ENCODE measurements around the gene CEP57L1. TPM values are rescaled to one million over a fixed set of nuclear protein-coding genes. Genes with fewer than 3 reads are reported as not detected.

CEP57L1 gene
- total RNA-seq, 4 donors from 2014 or later = 11.0 to 30.0 (median 16.3) TPM

GRCh38 chr6:109095835-109096084 lies 453 bp downstream of the CEP57L1 start:
- H3K4me1 ChIP-seq = peaks cover 0 to 40% (median 0%) of the 10 kb centered on the region in 3 donors
- ATAC-seq = no peak
- TF ChIP-seq EP300 (IDR thresholded peaks at IDR 0.05) = no peak
- no peak for TF ChIP-seq POLR2AphosphoS5 (IDR thresholded peaks at IDR 0.05)
- TF ChIP-seq POLR2A (IDR thresholded peaks at IDR 0.05) = no peak
- TF ChIP-seq, protein P1, sequence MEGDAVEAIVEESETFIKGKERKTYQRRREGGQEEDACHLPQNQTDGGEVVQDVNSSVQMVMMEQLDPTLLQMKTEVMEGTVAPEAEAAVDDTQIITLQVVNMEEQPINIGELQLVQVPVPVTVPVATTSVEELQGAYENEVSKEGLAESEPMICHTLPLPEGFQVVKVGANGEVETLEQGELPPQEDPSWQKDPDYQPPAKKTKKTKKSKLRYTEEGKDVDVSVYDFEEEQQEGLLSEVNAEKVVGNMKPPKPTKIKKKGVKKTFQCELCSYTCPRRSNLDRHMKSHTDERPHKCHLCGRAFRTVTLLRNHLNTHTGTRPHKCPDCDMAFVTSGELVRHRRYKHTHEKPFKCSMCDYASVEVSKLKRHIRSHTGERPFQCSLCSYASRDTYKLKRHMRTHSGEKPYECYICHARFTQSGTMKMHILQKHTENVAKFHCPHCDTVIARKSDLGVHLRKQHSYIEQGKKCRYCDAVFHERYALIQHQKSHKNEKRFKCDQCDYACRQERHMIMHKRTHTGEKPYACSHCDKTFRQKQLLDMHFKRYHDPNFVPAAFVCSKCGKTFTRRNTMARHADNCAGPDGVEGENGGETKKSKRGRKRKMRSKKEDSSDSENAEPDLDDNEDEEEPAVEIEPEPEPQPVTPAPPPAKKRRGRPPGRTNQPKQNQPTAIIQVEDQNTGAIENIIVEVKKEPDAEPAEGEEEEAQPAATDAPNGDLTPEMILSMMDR (IDR thresholded peaks at IDR 0.05) = no peak
- no peaks in the 10 kb centered on the region for H3K27me3 ChIP-seq
- H3K9me3 ChIP-seq = no peaks in the 10 kb centered on the region
- peak overlapping the region; percentile 78 to 79 for H3K4me3 ChIP-seq
- H3K36me3 ChIP-seq = peaks cover 0 to 6% of the 10 kb centered on the region in 2 donors
- peak overlapping the region; percentile 93 to 100 (median 98) for H3K27ac ChIP-seq
- 0% methylated on average over 1 to 8 of the region's 8 CpGs for WGBS, 2 donors (ENCODE audit: low coverage in 1 of 2)

- no peak for ATAC-seq
- Histone ChIP-seq H3K36me3 (peaks cover 0 to 7% of the 10 kb centered on the region in 2 donors), H3K27me3 (no peaks in the 10 kb centered on the region), H3K9me3 (no peaks in the 10 kb centered on the region), H3K4me3 (peak overlapping the region; percentile 78 to 79), H3K4me1 (peaks cover 0 to 36% (median 0%) of the 10 kb centered on the region in 3 donors), H3K27ac (peak overlapping the region in 3 of 4 donors; percentile 96 to 100 (median 99))
- 42 to 56% methylated on average over 6 of the region's 6 CpGs for WGBS, 2 donors (ENCODE audit: low coverage in 1 of 2)
- TF ChIP-seq, protein P1 (IDR thresholded peaks at IDR 0.05) = no peak
- TF ChIP-seq POLR2AphosphoS5 (IDR thresholded peaks at IDR 0.05) = no peak
- no peak for TF ChIP-seq EP300 (IDR thresholded peaks at IDR 0.05)
- TF ChIP-seq POLR2A (IDR thresholded peaks at IDR 0.05) = no peak
These were observed 901 bp downstream of the CEP57L1 start for GRCh38 chr6:109096208-109096607.

- H3K4me3 ChIP-seq = no peak overlapping the region
- ATAC-seq = no peak
- H3K9me3 ChIP-seq = no peaks in the 10 kb centered on the region
- no peaks in the 10 kb centered on the region for H3K27me3 ChIP-seq
- peaks cover 0 to 21% (median 0%) of the 10 kb centered on the region in 3 donors for H3K4me1 ChIP-seq
- WGBS, 2 donors (ENCODE audit: low coverage in 1 of 2) = 88 to 100% methylated on average over 1 of the region's 1 CpG
- H3K36me3 ChIP-seq = peaks cover 0 to 7% of the 10 kb centered on the region in 2 donors
- H3K27ac ChIP-seq = no peak overlapping the region
- TF ChIP-seq POLR2AphosphoS5 (IDR thresholded peaks at IDR 0.05) (no peak), EP300 (IDR thresholded peaks at IDR 0.05) (no peak), POLR2A (IDR thresholded peaks at IDR 0.05) (no peak)
- TF ChIP-seq, protein P1 (IDR thresholded peaks at IDR 0.05) = no peak
These were observed 2.4 kb downstream of the CEP57L1 start for GRCh38 chr6:109097661-109098060.

- Histone ChIP-seq H3K9me3 (no peaks in the 10 kb centered on the region), H3K27ac (no peak overlapping the region), H3K4me3 (no peak overlapping the region), H3K4me1 (no peaks in the 10 kb centered on the region), H3K27me3 (no peaks in the 10 kb centered on the region), H3K36me3 (peaks cover 0 to 7% of the 10 kb centered on the region in 2 donors)
- TF ChIP-seq, protein P1 (IDR thresholded peaks at IDR 0.05) = no peak
- no peak for ATAC-seq
- WGBS, 2 donors (ENCODE audit: low coverage in 1 of 2) = 12 to 43% methylated on average over 1 of the region's 1 CpG
These were observed 7.5 kb downstream of the CEP57L1 start for GRCh38 chr6:109102762-109103161.

GRCh38 chr6:109103942-109104341 lies 8.6 kb downstream of the CEP57L1 start:
- Histone ChIP-seq H3K4me1 (no peaks in the 10 kb centered on the region), H3K27me3 (no peaks in the 10 kb centered on the region), H3K4me3 (no peak overlapping the region), H3K27ac (no peak overlapping the region), H3K36me3 (peaks cover 0 to 12% of the 10 kb centered on the region in 2 donors), H3K9me3 (no peaks in the 10 kb centered on the region)
- ATAC-seq = no peak
- TF ChIP-seq EP300 (IDR thresholded peaks at IDR 0.05) = no peak
- TF ChIP-seq POLR2A (IDR thresholded peaks at IDR 0.05) = no peak
- TF ChIP-seq, protein P1 (IDR thresholded peaks at IDR 0.05) = no peak
- TF ChIP-seq POLR2AphosphoS5 (IDR thresholded peaks at IDR 0.05) = no peak
